SIG-M5 (cell line): ENCODE data around the gene COA1.
A peak's percentile ranks its signal among the peaks of the same experiment; 100 is the strongest.
"Not testable (repeated sequence)": the region's sequence is repeated elsewhere in the genome, so short reads cannot be mapped to it uniquely, and the experiment has no call there.

Experiments used
- DNase-seq: peaks from one replicate; lab custom pipeline; 2025; lab: John Stamatoyannopoulos, UW

COA1 gene

DNA sequence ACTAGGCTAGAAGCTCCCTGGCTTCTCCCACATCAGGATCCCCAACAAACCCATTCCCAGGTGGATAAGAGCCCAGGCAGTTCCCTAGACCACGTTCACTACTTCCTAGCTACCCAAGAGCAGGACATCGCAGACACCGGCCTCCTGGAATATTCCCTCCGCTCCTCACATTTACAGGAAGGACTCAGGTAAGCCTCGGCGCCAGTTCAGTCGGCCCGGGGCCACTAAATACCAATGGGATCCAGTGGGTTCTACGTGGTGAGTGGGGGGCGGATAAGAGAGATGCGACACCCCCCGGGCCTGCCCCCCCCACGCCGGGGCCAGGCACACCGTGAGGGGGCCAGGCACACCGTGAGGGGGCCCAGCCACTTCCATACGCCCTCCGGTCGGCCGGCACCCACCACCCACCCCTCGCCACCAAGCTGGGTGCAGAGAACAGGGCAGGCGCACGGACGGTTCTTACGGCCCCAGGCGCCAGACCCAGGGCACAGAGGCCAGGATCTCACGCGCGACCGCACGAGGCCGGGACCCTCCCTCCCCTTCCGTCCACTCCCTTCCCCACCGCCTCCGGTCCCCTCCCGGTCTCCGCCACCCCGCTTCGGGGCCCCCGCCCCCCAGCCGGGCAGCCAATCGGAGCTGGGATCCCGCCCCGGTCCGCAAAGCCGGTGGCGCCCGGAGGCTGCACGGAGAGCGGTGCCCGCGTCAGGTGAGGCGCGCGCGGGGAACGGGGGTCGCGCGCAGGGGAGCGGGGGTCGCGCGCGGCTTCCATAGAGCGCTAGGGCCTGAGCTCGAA is 28.9 kb upstream of the COA1 start, which contains the start of gene BLVRA:
BLVRA (plus strand) TSS at position 652 of the 793 bp plus-strand sequence. CDS start 12,479 bp downstream, outside the sequence.
- DNase-seq: no peak

DNA sequence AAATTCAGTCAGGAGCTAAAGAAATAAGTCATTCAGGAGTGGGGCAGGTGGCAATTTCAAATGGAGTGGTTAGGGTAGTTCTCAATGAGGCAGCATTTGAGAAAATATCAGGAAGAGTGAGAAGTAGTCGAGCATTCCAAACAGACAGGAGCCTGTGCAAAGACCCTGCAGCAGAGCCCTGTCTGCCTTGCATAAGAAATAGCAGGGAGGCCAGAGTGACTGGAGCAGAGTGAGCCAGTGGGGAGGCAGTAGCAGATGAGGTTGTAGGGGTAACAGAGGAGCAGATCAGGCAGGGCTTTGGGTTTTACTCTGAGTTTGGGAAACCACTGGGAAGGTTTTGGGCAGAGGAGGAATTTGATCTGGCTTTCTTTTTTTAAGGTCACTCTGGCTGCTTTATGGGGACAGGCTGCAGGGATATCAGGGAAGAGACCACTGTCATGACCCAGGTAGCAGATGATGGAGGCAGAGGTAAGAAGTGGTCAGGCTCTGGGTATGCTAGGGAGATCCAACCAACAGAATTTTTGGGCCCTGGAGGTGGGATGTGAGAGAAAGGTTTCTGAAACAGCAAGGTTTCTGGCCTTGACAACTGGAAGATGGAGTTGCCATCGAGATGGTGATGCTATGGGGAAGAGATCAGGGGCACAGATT is 27.9 kb upstream of the COA1 start:
- DNase-seq: no peak

DNA sequence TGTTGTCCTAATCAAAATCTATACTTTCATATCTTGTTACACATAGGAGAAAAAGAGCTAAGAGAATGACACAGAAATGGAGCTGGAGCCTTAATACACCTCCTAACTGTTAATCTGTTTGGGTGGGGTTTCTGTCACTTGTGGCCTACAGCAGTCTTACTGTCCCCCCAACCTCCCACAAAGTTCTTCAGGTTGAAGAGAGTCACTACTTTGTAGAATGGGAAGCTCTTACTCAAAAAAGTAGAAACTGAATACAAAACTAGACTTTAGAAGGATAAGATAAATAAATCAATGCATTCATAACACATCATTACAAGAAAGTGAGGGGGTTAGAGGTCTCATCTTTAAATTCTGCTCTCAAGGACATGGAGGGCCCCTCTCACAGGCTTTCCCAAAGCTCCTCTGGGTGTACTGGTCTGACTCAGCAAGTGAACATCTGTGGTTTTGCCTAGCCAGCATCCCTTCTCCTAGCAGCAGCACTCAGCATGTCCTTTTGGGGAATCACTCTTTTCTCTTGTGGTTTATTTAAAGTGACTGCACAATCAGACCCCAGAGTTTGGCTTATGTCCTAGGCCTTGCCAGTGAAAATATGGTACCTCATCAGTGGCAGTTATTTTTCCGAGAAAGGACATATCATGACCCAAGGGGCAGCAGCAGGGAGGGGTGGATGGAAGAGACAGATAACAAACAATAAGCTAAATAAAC is 27.2 kb upstream of the COA1 start:
- DNase-seq: no peak

DNA sequence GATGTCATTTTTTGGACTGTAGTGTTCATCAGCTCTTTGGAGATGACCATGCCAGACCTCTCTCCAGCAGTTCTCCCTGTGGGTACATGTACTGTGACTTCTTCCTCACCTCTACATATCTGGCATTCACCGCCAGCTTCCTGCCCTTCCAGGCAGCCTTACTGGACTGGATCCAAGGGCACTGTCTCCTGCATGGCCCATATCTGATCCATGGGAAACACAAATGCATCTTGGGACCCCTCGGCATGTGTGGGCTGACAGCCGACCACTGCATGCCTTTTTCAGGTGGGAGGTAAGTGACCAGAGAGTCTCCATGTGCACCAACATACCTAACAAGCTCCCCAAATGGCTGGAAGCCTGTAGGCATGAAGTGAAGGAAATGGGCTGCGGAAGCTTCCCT is 25.3 kb upstream of the COA1 start:
- DNase-seq: no peak

DNA sequence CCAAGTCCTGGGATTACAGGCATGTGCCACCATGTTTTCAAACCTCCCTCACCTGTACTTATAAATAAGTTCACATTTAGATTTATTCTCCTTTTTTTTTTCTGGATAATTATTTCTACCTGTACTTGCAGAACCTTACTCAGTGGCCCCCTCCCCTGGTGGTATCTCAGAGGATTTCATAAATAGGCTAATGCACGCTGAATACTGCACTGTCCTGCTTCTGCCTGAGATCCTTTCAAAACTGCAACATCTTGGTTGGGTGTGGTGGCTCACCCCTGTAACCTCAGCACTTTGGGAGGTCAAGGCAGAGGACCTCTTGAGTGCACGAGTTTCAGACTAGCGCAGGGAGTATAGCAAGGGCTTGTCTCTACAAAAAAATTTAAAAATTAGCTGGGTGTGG is 24.5 kb upstream of the COA1 start:
- no peak for DNase-seq

DNA sequence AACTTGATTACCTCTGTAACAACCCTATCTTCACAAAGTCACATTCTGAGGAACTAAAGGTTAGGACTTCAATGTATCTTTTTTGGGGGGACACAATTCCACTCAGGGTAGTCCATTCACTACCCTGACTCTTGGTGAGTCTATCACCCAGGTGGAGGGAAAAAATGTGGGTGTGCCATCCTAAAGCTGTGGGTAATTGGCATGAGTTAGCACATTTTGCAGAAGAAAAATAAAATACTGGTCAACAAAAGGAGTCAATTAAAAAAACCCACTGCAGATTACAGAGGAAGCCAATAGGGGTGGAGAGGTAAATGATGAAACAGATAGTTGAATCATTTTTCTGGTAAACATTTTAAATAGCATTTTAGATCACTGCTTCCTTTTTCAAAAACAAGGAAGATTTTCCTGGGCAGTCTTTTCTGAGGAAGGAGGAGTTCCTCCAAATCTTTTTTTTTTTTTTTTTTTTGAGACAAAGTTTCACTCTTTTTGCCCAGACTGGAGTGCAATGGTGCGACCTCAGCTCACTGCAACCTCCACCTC is 24.0 kb upstream of the COA1 start:
- DNase-seq: no peak

DNA sequence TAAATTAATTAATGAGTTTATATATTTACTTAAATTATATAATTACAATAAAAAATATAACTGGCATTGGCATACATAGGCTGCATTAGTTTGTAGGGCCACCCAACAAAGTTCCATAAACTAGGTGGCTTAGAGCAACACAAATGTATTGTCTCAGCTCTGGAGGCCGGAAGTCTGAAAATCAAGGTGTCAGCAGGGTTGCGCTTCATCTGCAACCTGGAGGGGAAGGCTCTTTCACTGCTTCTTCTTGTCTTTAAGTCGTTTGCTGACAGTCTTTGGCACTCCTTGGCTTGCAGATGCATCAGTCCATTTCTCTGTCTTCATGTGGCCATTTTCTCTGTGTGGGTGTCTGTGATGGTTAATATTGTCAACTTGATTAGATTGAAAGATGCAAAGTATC is 23.1 kb upstream of the COA1 start:
- no peak for DNase-seq

DNA sequence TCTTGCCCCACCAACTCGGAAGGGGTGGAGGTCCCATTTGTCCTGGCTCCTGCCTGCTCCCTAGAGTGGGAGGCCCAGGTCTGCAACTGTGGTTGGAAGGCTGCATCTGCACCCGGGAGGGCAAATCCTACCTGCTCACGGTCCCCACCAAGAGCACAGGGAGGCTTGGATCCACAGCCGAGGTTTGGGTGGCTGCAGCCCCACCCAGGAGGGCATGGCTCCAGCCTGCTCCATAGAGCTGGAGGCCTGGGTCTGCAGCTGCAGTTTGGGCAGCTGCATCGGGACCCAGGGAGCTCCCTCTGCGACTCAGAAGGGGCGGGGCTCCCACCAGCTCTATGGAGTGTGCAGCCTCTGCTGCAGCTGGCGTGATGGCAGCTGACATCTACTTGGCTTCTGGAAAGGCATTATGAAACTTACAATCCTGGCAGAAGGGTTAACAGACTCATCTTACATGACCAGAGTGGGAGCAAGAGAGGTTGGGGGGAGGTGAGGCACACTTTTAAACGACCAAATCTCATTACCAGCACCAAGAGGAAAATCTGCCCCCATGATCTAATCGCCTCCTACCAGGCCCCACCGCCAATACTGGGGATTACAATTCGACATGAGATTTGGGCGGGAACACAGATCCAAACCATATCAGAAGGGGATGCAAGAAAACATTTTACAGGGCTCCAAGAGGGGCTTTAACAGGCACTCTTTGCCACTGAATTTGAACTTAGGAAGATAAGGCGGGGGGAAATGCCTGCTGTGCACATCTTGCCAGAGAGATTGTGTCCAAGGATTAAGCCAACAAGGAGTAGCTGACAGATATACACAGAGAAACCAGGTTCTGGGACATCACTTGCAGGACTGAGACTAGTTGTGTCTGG is 20.9 kb upstream of the COA1 start:
- peak; percentile 19 for DNase-seq

DNA sequence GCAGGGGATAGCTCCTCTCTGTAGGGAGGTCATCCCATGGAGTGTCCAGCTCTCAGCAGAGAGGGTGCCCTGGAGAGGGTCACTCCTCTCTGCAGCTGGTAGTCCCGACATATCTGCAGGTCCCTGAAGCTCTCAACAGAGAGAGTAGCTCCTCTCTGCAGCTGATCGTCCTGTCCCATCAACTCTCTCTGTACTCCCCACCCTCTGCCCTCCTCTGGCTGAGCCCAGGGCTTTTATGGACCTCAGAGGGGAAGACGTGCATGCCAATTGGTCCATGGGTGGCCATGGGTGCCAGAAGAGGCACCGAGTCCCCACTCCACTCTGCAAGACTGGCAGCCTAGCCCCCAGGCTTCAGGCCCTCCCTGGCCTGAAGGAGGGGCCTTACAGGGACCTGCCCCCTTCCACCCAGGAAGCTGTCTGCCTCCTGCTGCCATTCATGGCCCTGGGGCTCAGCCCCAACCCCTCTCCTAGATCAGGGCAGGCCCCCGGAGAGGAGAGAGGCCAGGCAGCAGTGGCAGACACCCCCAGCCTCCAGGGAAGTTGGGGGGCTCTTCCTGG is 20.1 kb upstream of the COA1 start:
- DNase-seq: no peak

DNA sequence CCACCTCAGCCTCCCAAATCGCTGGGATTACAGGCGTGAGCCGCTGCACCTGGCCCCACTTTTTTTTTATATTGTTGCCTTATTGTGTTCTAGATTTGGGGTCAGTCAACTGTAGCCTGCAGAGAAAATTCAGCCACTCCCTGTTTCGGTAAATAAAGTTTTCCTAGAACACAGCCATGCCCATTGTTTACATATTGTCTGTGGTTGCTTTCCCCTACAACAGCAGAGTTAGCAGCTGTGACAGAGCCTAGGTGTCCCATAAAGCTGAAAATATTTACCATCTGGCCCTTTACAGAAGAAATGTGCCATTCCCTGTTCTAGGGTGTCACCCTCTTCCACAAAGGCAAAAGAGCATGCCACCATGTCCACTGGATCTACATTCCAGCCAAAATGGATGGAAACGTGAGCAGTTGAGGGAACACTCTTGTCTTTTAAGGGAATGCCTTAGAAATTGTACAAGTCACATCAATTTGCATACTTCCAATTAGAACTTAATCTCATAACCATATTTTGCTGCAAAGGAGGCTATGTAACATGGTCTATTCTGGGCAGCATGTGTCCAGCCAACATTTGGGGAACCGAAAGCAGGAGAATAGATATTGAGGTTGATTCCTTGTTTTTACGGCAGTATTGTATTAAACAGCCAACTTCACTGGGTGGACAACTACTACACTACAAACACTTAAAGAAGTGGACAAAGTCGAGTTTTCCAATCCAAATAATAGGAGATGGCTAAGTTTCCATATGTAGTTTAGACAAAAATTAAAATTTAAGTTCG is 18.2 kb upstream of the COA1 start:
- DNase-seq: no peak

DNA sequence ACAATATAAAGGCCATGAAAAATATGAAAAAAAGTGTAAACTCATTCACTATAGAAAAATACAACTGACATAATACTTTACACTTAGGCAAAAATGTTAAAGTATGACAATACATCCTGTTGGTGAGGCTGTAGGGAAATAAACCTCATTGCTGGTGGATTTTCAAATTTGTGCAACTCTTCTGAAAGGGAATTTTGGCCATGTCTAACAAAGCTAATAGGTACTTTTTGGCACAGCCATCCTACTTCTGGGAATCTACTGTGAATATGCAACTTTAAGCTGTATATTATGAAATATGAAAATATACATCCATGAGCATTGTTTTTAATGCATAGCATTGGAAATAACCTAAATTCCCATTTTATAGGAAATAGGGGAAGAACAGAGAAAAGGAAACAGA is 13.4 kb upstream of the COA1 start:
- DNase-seq: no peak

DNA sequence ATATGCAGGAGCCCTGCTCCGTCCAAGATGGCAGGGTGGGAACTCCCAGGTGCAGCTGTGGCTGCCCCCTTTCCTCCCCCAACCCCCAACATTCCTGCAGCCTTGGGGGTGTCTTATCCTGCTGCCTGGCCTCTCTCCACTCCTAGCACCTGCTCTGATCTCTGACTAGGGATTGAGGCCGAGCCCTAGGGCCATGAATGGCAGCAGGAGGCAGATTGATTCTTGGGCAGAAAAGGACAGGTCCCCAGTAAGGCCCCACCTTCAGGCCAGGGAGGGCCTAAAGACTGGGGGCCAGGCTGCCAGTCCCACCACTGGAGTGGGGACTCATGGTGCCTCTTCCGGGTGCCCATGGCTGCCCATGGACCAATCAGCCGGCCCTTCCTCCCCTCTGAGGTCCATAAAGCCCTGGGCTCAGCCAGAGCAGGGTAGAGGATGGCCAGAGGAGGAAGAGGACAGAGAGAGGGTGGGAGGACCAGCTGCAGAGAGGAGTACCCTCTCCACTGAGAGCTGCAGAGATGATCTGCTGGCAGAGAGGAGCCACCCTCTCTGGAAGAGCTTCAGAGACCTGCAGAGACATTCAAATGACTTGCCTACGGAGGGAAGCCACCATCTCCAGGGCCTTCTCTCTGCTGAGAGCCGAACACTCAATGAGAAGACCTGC is 8.3 kb upstream of the COA1 start:
- DNase-seq: no peak

DNA sequence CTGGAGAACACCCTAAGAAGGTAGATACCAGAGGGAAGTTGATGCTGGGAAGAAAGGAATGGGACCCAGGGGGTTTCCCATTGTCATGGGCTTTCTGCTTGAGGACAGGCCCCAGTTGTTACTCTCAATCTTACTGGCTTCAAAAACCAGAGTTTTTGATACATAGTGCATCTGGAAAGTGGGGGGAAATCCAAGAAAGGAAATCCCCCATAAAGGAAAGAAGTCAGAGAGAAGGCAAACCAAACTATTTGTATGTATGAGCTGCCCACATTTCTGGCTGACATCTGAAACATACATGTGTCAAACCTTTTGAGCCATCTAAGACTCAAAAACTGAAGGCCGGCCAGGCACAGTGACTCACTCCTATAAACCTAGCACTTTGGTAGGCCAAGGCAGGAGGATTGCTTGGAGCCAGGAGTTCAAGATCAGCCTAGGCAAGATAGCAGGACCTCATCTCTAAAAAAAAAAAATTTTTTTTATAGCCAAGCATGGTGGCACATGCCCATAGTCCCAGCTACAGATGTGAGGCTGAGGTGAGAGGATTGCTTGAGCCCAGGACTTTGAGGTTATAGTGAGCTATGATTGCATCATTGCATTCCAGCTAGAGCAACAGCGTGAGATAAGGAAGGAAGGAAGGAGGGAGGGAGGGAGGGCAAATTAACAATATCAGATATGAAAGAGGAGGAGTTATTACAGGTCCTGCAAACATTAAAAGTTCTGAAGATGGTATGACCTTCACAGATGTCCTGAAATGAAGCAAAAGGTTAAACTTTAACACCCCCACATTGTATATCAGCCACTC is 6.7 kb upstream of the COA1 start:
- DNase-seq: no peak

DNA sequence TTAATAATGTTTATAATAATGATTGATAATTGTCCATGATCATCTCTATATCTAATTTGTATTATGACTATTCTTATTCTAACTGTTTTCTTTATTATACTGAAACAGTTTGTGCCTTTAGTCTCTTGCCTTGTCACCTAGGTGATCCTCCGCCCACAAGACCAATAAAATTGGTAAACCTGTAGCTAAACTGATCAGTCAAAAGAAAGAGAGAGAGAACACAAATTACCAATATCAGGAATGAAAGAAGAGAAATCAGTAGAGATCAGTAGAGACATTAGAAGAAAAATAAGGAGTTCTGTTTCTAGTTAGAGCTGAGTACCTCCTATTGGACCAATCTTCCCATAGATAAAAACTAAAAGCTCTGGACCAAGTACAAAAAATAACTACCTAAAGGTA is 6.1 kb upstream of the COA1 start:
- no peak for DNase-seq

DNA sequence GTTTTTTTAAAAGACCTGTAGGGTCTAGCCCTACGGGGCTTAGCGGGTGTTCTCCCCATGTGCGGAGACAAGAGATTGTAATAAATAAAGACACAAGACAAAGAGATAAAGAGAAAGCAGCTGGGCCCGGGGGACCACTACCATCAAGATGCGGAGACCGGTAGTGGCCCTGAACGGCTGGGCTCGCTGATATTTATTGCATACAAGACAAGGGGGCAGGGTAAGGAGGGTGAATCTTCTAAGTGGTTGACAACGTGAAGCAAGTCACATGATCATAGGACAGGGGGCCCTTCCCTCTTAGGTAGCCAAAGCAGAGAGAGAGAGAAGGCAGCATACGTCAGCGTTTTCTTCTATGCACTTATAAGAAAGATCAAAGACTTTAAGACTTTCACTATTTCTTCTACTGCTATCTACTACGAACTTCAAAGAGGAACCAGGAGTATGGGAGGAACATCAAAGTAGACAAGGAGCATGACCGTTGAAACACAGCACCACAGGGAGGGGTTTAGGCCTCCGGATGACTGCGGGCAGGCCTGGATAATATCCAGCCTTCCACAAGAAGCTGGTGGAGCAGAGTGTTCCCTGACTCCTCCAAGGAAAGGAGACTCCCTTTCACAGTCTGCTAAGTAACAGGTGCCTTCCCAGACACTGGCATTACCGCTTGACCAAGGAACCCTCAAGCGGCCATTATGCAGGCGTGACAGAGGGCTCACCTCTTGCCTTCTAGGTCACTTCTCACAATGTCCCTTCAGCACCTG is 5.4 kb upstream of the COA1 start:
- DNase-seq: not testable (repeated sequence)

DNA sequence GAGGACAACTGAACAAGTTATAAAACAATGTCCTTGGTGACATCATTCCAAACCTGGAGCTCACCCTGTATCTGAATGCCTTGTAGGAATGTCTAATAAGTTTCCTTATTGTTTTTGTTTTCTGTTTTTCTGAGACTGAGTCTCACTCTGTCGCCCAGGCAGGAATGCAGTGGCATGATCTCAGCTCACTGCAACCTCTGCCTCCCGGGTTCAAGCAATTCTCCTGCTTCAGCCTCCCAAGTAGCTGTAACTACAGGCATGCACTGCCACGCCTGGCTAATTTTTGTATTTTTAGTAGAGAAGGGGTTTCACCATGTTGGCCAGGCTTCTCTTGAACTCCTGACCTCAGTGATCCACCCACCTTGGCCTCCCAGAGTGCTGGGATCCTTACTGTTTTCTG is 2.2 kb upstream of the COA1 start:
- DNase-seq: not testable (repeated sequence)

DNA sequence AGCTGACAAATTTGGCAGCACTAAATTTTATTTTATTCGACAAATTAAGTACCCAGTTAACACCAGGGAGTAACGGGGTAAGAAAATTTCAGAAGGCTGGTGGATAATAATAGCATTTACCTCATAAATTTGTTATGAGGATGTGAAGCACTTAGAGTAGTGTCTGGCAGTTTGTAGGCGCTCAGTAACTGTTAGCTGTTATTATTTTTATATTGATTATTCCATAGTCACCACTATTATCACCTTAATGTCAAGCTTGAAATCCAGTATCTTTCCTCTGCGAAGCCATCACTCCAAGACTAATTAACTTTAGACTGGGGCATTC is 563 bp upstream of the COA1 start:
- no peak for DNase-seq

DNA sequence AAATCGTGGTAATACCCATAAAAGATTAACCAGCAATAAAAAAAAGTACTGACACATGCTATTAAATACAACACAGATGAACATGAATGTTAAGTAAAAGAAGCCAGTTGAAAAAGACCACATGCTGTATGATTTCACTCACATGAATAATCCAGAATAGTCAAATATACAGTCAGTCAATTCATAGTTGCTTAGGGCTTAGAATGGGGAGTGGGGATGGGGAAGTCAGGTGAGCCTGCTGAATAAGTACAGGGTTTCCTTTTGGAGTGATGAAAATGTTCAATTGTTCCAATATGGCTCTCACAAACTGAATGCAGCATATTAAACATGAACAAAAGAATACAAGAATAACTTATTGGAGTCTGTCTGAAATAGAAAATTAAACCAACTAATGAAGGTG is 1.8 kb downstream of the COA1 start:
- no peak for DNase-seq

DNA sequence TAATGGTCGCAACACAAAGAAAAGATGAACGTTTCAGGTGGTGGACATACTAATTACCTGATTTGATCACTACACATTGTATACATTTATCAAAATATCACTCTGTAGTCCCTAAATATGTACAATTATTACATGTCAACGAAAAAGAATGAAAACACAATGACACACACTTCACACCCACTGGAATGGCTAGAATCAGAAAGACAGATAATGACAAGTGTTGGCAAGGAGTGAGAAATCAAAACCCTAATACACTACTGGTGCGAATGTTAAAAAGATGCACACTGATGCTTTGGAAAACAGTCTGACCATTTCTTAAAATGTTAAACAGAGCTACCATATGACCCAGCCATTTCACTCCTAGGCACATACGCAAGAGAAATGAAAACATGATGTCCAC is 2.3 kb downstream of the COA1 start:
- DNase-seq: no peak
